Effector memory CD8-positive, alpha-beta T cell (primary cell): ENCODE measurements around the gene RAB12.

ENCODE experiments used
- ATAC-seq: fragments of 150-1000 bp; cut with Tn5 transposase; replicated peaks from 2 replicates; pipeline ENCODE4 v1.10.0; 2021; ENCODE audit warnings: mild to moderate bottlenecking, moderate library complexity
- DNase-seq, 3 experiments: peaks; one replicate each; pipeline ENCODE4 v3.0.0; 2021
- H3K27ac Mint-ChIP-seq, 2 donors: one replicate each; pipeline ENCODE4 v1.8.0; 2022; ENCODE audit warnings: mild to moderate bottlenecking in 2 of 2, mixed read lengths in 2 of 2, moderate library complexity in 2 of 2
- H3K27me3 Mint-ChIP-seq, 2 donors: one replicate each; pipeline ENCODE4 v1.8.0; 2022; ENCODE audit warnings: mixed read lengths in 2 of 2
- H3K36me3 Mint-ChIP-seq: one replicate; pipeline ENCODE4 v1.8.0; 2022; ENCODE audit warnings: mild to moderate bottlenecking, moderate library complexity, mixed read lengths; ENCODE audit not compliant: insufficient read depth
- H3K4me1 Mint-ChIP-seq, 2 donors: one replicate each; pipeline ENCODE4 v1.8.0; 2022; ENCODE audit warnings: low read depth in 2 of 2, mixed read lengths in 2 of 2
- H3K4me3 Mint-ChIP-seq, 2 donors: one replicate each; pipeline ENCODE4 v1.8.0; 2022; ENCODE audit warnings: mild to moderate bottlenecking in 2 of 2, mixed read lengths in 2 of 2, moderate library complexity in 2 of 2
- H3K9me3 Mint-ChIP-seq, 2 donors: one replicate each; pipeline ENCODE4 v1.8.0; 2022; ENCODE audit warnings: mixed read lengths in 2 of 2

RAB12 gene

DNA sequence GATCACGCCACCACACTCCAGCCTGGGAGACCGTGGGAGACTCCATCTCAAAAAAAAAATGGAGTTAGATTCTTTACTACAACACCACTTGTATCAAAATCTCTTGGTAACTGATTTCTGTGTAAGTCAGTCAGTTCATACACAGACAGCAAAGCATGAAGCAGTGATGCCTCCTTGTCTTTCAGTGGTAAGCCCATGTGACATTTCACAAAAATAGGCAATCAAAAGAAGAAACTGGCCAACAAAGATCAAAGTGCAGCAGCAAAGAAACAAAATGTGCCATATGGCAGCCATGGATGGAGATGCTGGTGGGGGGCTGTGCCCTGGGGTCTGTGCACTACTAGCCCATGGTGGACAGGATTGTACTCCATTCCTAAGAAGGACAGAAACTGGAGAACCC lies 6.7 kb upstream of the RAB12 start:
- DNase-seq (no peak), ATAC-seq (no peak)
- H3K4me3 Mint-ChIP-seq, result no peak overlapping the region
- H3K27ac Mint-ChIP-seq, result peak overlapping the region in 1 of 2 donors; percentile 95
- H3K27me3 Mint-ChIP-seq, result peaks cover 22 to 52% of the 10 kb centered on the region in 2 donors
- H3K36me3 Mint-ChIP-seq, result peaks cover 3% of the 10 kb centered on the region
- H3K9me3 Mint-ChIP-seq, result no peaks in the 10 kb centered on the region
- peaks cover 6 to 13% of the 10 kb centered on the region in 2 donors for H3K4me1 Mint-ChIP-seq

GRCh38 chr18:8603663-8604520 lies 5.3 kb upstream of the RAB12 start:
- H3K36me3 Mint-ChIP-seq, result peaks cover 7% of the 10 kb centered on the region
- H3K27ac Mint-ChIP-seq, result peak overlapping the region; percentile 15 to 87
- ATAC-seq, result no peak

DNA sequence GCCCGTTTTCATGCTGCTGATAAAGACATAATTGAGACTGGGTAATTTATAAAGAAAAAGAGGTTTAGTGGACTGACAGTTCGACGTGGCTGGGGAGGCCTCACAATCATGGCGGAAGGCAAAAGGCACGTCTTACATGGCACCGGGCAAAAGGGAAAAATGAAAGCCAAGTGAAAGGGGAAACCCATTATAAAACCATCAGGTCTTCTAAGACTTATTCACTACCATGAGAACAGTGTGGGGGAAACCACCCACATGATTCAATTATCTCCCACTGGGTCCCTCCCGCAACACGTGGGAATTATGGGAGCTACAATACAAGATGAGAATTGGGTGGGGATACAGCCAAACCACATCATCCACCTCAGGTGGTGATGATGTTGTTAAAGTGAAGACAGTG lies 3.3 kb upstream of the RAB12 start:
- Mint-ChIP-seq H3K36me3 (peaks cover 16% of the 10 kb centered on the region), H3K27ac (no peak overlapping the region), H3K4me3 (no peak overlapping the region), H3K27me3 (peaks cover 22 to 44% of the 10 kb centered on the region in 2 donors), H3K9me3 (no peaks in the 10 kb centered on the region), H3K4me1 (peaks cover 19 to 28% of the 10 kb centered on the region in 2 donors)
- DNase-seq (no peak), ATAC-seq (no peak)

More at GRCh38 chr18:8603663-8604520, 5.3 kb upstream of the RAB12 start:
- Mint-ChIP-seq H3K4me3 (peak overlapping the region; percentile 54 to 66), H3K9me3 (no peaks in the 10 kb centered on the region), H3K4me1 (peaks cover 12 to 19% of the 10 kb centered on the region in 2 donors), H3K27me3 (peaks cover 22 to 46% of the 10 kb centered on the region in 2 donors)
- DNase-seq, result no peak

- H3K27ac Mint-ChIP-seq, result peak overlapping the region; percentile 97 to 98
Observed at GRCh38 chr18:8607776-8608742, 1.2 kb upstream of the RAB12 start.

DNA sequence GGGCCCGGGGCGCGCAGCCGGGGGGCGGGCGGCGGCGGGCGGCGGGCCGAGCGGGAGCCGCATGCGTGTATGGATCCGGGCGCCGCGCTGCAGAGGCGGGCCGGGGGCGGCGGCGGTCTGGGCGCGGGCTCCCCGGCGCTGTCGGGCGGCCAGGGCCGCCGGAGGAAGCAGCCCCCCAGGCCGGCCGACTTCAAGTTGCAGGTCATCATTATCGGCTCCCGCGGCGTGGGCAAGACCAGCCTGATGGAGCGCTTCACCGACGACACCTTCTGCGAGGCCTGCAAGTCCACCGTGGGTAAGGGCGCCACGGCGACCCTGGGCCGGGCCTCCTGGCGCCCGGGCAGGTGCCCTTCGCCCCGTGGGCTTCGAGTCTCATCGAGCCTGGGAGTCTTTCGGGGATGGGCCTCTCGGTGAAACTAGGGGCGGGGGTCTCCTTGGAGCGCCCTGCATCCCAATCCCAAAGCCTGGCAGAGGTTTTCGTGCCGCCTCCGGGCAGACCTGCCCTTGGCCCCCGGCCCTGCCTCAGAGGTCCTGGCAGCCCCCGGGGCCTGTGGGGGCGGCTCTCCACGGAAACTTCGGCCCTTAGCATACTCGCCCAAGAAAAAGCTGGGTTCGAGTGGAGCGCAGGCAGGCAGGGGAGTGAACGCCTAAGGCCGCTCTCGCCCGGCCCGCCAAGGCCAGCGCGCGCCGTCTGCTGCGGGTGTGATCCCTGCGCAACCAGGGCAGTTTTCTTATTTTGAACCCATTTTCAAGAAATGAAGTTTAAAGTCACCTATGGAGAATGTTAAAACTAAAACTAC lies 622 bp downstream of the RAB12 start:
- H3K4me3 Mint-ChIP-seq, result peak overlapping the region; percentile 88 to 96
- H3K9me3 Mint-ChIP-seq, result no peaks in the 10 kb centered on the region
- DNase-seq (peak in 1 of 3 experiments; percentile 1), ATAC-seq (peak; percentile 4)
- H3K27me3 Mint-ChIP-seq, result peaks cover 8 to 13% of the 10 kb centered on the region in 2 donors
- H3K36me3 Mint-ChIP-seq, result peaks cover 21% of the 10 kb centered on the region
- peak overlapping the region; percentile 22 for H3K27ac Mint-ChIP-seq
- H3K4me1 Mint-ChIP-seq, result peaks cover 30 to 51% of the 10 kb centered on the region in 2 donors

More at GRCh38 chr18:8607776-8608742, 1.2 kb upstream of the RAB12 start:
- H3K36me3 Mint-ChIP-seq, result peaks cover 21% of the 10 kb centered on the region
- DNase-seq (no peak), ATAC-seq (no peak)
- no peaks in the 10 kb centered on the region for H3K9me3 Mint-ChIP-seq
- H3K27me3 Mint-ChIP-seq, result peaks cover 16 to 24% of the 10 kb centered on the region in 2 donors
- peaks cover 29 to 36% of the 10 kb centered on the region in 2 donors for H3K4me1 Mint-ChIP-seq
- peak overlapping the region; percentile 92 to 96 for H3K4me3 Mint-ChIP-seq

- peaks cover 35 to 56% of the 10 kb centered on the region in 2 donors for H3K4me1 Mint-ChIP-seq
- peaks cover 8 to 11% of the 10 kb centered on the region in 2 donors for H3K27me3 Mint-ChIP-seq
- DNase-seq, result peak in 1 of 3 experiments; percentile 1
- peak; percentile 4 for ATAC-seq
- peak overlapping the region; percentile 22 for H3K27ac Mint-ChIP-seq
- H3K4me3 Mint-ChIP-seq, result peak overlapping the region; percentile 85 to 88
- no peaks in the 10 kb centered on the region for H3K9me3 Mint-ChIP-seq
- H3K36me3 Mint-ChIP-seq, result peaks cover 21% of the 10 kb centered on the region
Observed at GRCh38 chr18:8610459-8610851, 1.2 kb downstream of the RAB12 start.

DNA sequence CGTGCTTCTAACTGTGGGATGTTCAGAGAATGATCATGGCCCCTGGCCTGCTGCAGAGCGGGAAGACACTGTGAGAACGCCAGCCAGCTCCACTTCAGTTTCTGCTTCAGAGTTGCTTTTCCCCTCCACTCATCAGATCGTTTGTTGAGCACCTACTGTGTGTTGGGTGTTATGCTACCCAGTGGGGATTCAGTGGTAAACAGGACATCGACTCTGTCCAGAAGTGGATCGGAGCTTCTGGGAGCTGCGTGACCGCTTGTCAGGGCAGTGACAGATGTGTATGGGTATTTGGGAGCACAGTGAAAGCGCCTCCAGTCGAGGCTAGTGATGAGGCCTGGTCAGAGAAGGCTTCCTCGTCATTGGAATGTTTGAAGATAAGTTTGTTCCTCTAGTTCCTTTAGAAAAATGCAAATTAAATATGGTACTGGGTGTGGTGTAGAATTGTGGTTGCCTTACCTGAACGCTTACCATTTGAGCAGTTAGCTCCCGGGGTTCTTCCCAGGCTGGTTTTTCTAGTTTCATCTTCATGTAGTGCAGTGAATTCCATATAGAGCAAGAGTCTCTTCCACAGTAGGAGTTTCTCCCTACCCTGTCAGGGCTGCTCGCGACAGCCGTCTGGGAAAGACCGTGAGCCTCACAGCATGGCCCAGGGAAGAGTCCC lies 2.8 kb downstream of the RAB12 start:
- H3K4me3 Mint-ChIP-seq, result peak overlapping the region; percentile 85 to 88
- DNase-seq (no peak), ATAC-seq (no peak)
- H3K9me3 Mint-ChIP-seq, result no peaks in the 10 kb centered on the region
- H3K36me3 Mint-ChIP-seq, result peaks cover 23% of the 10 kb centered on the region
- no peak overlapping the region for H3K27ac Mint-ChIP-seq
- peaks cover 40 to 59% of the 10 kb centered on the region in 2 donors for H3K4me1 Mint-ChIP-seq
- no peaks in the 10 kb centered on the region for H3K27me3 Mint-ChIP-seq

DNA sequence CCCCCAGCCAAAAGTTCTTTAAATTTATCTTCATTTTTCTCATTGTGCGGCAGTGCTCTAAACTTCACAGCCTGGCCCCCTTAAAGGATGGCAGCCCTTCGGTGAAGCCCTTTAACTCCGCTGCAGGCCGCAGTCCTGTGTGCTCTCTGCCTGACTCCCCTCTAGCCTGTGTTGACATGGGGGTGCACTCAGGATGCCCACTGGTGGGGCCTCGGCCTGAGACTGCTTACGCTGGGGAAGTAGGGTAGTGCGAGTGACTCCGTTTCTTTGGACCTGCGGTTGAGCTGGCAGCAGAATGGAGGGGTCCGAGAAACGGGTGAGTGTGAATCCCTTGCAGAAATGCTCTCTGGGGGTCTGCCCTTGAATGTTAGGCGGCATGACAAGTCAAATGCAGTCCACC lies 5.6 kb downstream of the RAB12 start:
- Mint-ChIP-seq H3K9me3 (no peaks in the 10 kb centered on the region), H3K36me3 (peaks cover 25% of the 10 kb centered on the region), H3K4me3 (peak overlapping the region in 1 of 2 donors; percentile 5), H3K4me1 (peaks cover 54 to 77% of the 10 kb centered on the region in 2 donors), H3K27ac (peak overlapping the region in 1 of 2 donors; percentile 71), H3K27me3 (no peaks in the 10 kb centered on the region)
- no peak for DNase-seq
- ATAC-seq, result no peak

DNA sequence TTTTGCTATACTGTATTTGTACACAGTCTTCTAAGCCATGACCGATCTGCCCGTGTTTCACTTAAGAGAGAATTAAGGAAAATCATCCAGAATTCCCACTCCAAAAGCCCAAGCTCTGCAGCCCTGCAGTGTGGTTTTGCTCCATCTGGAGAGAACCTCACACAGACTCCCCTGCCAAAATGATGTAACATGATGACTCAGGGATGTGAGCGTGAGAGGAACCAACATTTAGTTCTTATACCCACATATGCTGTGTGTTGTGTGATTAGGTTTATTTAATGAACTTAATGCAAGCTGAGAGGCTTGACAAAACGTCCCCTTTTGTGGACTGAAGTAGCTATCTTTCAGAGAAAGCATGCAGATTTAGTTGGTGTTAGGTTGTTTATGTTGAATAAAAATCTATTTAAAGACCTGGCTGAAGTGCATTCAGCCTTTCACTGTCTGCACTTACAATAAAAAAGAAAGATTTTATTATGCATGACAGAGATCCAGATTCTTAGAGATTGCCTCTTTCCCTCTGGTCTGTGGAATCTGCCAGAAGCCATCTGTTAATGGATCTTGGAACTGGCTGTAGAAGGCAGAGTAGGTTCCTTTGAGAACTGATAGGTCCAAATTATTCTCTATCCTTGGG lies 6.3 kb downstream of the RAB12 start:
- H3K27me3 Mint-ChIP-seq, result no peaks in the 10 kb centered on the region
- H3K9me3 Mint-ChIP-seq, result no peaks in the 10 kb centered on the region
- H3K4me1 Mint-ChIP-seq, result peaks cover 53 to 79% of the 10 kb centered on the region in 2 donors
- no peak overlapping the region for H3K4me3 Mint-ChIP-seq
- no peak for DNase-seq
- peak overlapping the region in 1 of 2 donors; percentile 71 for H3K27ac Mint-ChIP-seq
- H3K36me3 Mint-ChIP-seq, result peaks cover 19% of the 10 kb centered on the region
- ATAC-seq, result no peak

DNA sequence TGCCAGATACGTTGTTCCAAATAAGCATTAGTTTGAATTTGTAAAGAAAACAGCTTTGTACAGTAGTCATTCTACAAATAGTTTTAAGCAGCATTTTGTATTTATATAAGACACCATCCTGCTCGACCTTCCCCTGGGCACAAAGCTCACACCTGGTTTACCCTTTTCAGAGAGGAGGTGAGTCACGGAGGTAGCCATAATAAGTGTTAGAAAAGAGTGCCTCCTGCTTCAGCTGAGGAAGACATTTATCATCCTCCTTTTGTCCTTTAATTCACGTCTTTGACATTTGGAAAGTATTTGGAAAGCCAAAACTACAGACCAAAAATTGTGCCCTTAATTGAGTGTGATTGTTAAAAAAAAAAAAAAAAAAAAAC lies 6.8 kb downstream of the RAB12 start:
- Mint-ChIP-seq H3K36me3 (peaks cover 17% of the 10 kb centered on the region), H3K4me1 (peaks cover 52 to 79% of the 10 kb centered on the region in 2 donors), H3K27me3 (no peaks in the 10 kb centered on the region), H3K9me3 (no peaks in the 10 kb centered on the region), H3K4me3 (no peak overlapping the region), H3K27ac (no peak overlapping the region)
- no peak for ATAC-seq
- DNase-seq, result no peak

- Mint-ChIP-seq H3K4me3 (no peak overlapping the region), H3K4me1 (peaks cover 50 to 79% of the 10 kb centered on the region in 2 donors), H3K9me3 (no peaks in the 10 kb centered on the region), H3K27ac (peak overlapping the region in 1 of 2 donors; percentile 75), H3K36me3 (peaks cover 18% of the 10 kb centered on the region), H3K27me3 (no peaks in the 10 kb centered on the region)
- no peak for ATAC-seq
- DNase-seq, result no peak
Observed at GRCh38 chr18:8617907-8618306, 8.7 kb downstream of the RAB12 start.

GRCh38 chr18:8619041-8619440 lies 9.8 kb downstream of the RAB12 start:
- Mint-ChIP-seq H3K27ac (peak overlapping the region; percentile 35 to 75), H3K4me3 (no peak overlapping the region), H3K4me1 (peaks cover 56 to 79% of the 10 kb centered on the region in 2 donors), H3K9me3 (no peaks in the 10 kb centered on the region), H3K27me3 (no peaks in the 10 kb centered on the region), H3K36me3 (peaks cover 18% of the 10 kb centered on the region)
- no peak for ATAC-seq
- DNase-seq, result no peak
